ENCODE measurements around the gene CCDC85C.
A peak's percentile ranks its signal among the peaks of the same experiment; 100 is the strongest.

Gene CCDC85C

DNA sequence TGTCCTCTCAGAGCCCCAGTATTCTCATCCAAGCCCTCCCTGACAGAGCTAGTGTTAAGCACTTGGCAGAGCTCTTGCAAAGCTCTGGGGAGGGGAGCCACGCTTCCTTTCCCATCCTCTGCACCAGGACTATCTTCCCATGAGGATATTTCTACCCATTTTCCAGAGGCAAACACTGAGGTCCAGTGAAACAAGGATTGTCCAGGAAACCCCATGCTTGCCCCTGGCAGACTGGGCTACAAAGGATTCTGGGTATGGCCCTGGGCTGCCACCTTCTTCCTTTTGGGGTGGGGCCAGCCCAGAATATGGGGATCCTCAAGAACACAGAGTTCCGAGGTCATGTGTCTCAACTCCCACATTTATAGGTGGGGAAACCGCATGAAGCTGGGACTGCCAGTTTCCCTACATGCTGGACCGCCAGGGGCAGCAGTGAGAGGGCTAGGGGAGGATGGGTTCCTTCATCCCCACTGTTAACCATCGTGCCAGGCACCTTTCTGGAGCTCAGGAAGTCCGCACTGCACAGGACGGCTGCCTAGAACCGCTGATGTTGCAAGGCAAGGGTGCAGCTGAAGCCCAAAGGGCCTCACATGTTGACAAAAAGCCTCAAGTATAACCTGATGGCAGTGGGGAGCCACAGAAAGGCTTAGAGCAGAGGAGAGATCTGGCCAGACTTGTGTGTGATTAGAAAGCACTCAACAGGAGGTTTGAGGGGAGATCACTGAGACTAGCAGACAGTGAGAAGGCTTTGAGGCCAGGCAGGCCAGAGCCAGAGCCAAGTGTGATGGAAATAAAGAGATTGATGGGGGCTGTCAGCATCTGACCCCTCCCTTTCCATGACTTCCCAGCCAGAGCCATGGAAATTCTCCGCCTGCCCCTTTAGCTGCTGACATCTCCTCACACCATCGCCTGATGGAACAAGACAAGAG, 5.5 kb upstream of the CCDC85C start:
- POLR2A ChIA-PET = interaction anchor here (1.1 kb wide), 1 partner anchor 17 kb away, joined by 3 read pairs; no protein-coding TSS in a partner anchor
- CTCF ChIA-PET = interaction anchor here (1.2 kb wide), 1 partner anchor 34 kb away, joined by 4 read pairs; no protein-coding TSS in a partner anchor
- DNase-seq (ENCODE audit: extremely low spot score) = no peak
- TF ChIP-seq BHLHE40 (IDR thresholded peaks at IDR 0.05; ENCODE audit: borderline replicate concordance) = no peak
- TF ChIP-seq, protein P1, sequence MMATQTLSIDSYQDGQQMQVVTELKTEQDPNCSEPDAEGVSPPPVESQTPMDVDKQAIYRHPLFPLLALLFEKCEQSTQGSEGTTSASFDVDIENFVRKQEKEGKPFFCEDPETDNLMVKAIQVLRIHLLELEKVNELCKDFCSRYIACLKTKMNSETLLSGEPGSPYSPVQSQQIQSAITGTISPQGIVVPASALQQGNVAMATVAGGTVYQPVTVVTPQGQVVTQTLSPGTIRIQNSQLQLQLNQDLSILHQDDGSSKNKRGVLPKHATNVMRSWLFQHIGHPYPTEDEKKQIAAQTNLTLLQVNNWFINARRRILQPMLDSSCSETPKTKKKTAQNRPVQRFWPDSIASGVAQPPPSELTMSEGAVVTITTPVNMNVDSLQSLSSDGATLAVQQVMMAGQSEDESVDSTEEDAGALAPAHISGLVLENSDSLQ (IDR thresholded peaks at IDR 0.05) = peak; percentile 34; the same call in 1 of the 2 replicates
- TF ChIP-seq CTBP1 (IDR thresholded peaks at IDR 0.05; ENCODE audit: borderline replicate concordance) = no peak
- TF ChIP-seq FOXK2 (IDR thresholded peaks at IDR 0.05) = no peak
- no peak for TF ChIP-seq LEF1 (IDR thresholded peaks at IDR 0.05; ENCODE audit: borderline replicate concordance)
- TF ChIP-seq ELF4 (IDR thresholded peaks at IDR 0.05) = no peak

DNA sequence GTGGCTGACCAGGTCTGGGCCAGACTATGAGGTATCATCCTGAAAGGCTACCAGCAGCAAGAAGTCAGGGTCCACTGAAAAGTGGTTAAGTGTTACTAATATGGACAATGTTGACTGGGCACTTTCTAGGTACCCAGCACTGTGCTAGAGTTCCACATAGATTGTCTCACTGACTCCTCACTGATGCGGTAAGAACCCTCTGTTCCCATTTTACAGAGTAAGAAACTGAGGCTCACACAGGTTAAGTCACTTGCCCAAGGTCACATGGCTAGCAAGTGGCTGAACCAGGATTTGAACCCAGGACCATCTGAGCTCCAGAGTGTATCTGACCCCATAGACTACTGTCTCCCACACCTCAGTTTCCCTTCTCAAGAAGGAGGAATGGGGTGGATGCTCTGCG, 4.6 kb upstream of the CCDC85C start:
- TF ChIP-seq FOXK2 (IDR thresholded peaks at IDR 0.05) (no peak), CTBP1 (IDR thresholded peaks at IDR 0.05; ENCODE audit: borderline replicate concordance) (no peak), L3MBTL2 (conservative IDR thresholded peaks at IDR 0.05) (no peak), FOXM1 (IDR thresholded peaks at IDR 0.05; ENCODE audit: borderline replicate concordance) (no peak), ARNT (IDR thresholded peaks at IDR 0.05) (no peak), ZNF384 (IDR thresholded peaks at IDR 0.05) (no peak), TARDBP (IDR thresholded peaks at IDR 0.05) (no peak), FOXA1 (IDR thresholded peaks at IDR 0.05) (no peak), ELF4 (IDR thresholded peaks at IDR 0.05) (no peak), BHLHE40 (IDR thresholded peaks at IDR 0.05; ENCODE audit: borderline replicate concordance) (no peak)
- ChIA-PET POLR2A (no interaction called here), CTCF (no interaction called here)
- no peak for DNase-seq (ENCODE audit: extremely low spot score)

DNA sequence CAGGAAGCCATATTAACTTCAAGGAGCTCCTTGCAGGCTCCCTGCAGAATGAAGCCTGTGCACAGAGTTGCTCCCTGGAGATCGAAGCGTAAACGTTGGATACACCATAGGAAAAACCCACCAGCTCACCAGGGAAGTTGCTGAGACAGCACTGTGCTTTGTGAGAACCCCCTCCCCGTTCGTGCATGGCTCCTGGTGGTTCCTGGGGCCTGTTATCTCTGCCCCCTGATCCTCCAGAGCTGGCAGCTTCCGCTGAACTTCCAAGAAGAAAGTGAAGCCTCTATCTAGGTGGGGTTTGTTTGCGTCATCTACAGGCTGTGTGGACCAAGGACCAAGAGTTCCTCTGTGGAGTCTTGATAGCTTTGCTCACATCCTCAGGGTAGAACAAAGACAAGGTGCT, 2.4 kb upstream of the CCDC85C start:
- POLR2A ChIA-PET = interaction anchor here (0.9 to 1.5 kb wide), 2 partner anchors 11 to 82 kb away, joined by 4 to 6 read pairs; no protein-coding TSS in a partner anchor
- TF ChIP-seq LEF1 (IDR thresholded peaks at IDR 0.05; ENCODE audit: borderline replicate concordance) = no peak
- TF ChIP-seq SUZ12 (IDR thresholded peaks at IDR 0.05) = no peak
- TF ChIP-seq BHLHE40 (IDR thresholded peaks at IDR 0.05; ENCODE audit: borderline replicate concordance) = no peak
- no peak for TF ChIP-seq ELF4 (IDR thresholded peaks at IDR 0.05)
- TF ChIP-seq FOXK2 (IDR thresholded peaks at IDR 0.05) = no peak
- no peak for TF ChIP-seq ZNF384 (IDR thresholded peaks at IDR 0.05)
- no peak for TF ChIP-seq SP1 (IDR thresholded peaks at IDR 0.05)
- no peak for TF ChIP-seq TARDBP (IDR thresholded peaks at IDR 0.05)
- TF ChIP-seq CTBP1 (IDR thresholded peaks at IDR 0.05; ENCODE audit: borderline replicate concordance) = no peak
- no peak for TF ChIP-seq L3MBTL2 (conservative IDR thresholded peaks at IDR 0.05)
- TF ChIP-seq, protein P1 (IDR thresholded peaks at IDR 0.05) = no peak
- TF ChIP-seq FOXM1 (IDR thresholded peaks at IDR 0.05; ENCODE audit: borderline replicate concordance) = no peak
- no peak for DNase-seq (ENCODE audit: extremely low spot score)
- CTCF ChIA-PET = interaction anchor here (0.6 to 0.8 kb wide), 2 partner anchors 32 to 341 kb away, joined by 3 to 4 read pairs; no protein-coding TSS in a partner anchor

DNA sequence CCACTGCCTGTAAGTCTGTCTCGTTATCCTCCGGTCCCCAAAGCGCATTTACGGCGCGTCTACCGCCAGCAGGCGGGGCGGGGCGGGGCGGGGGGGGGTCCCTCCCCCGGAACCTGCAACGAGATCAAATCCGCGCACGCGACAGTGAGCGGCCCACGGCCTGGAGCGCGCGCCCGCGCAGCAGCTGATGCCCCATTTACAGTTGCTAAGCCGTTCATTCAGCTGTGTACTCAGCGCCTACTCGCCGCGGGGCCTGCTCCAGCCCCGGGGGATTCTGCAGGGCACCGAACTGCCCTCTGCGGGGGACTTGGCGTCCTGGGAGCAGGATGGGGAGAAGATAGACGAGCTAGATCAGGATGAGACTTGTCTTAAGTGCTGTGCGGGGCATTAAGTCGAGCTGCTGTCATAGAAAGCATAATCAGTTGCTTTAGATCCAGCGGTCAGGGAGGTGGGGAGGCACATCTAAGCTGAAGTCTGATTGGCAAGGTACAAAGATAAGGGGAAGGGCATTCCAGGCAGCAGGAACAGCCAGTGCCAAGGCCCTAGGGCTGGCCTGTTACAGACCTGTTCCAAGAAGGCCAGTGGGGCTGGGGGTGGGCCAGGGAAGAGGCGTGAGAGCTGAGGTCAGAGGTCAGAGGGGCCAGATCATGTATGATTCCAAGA, 1.4 kb upstream of the CCDC85C start:
- peak; percentile 57 for DNase-seq (ENCODE audit: extremely low spot score)
- TF ChIP-seq SP1 (IDR thresholded peaks at IDR 0.05) (no peak), TARDBP (IDR thresholded peaks at IDR 0.05) (no peak), BHLHE40 (IDR thresholded peaks at IDR 0.05; ENCODE audit: borderline replicate concordance) (no peak), L3MBTL2 (conservative IDR thresholded peaks at IDR 0.05) (no peak), ELF4 (IDR thresholded peaks at IDR 0.05) (no peak), ZNF384 (IDR thresholded peaks at IDR 0.05) (no peak), FOXA1 (IDR thresholded peaks at IDR 0.05) (no peak), LEF1 (IDR thresholded peaks at IDR 0.05; ENCODE audit: borderline replicate concordance) (no peak), ARNT (IDR thresholded peaks at IDR 0.05) (no peak), FOXK2 (IDR thresholded peaks at IDR 0.05) (no peak), HDGF (IDR thresholded peaks at IDR 0.05; ENCODE audit: borderline replicate concordance) (no peak), CTBP1 (IDR thresholded peaks at IDR 0.05; ENCODE audit: borderline replicate concordance) (no peak), FOXM1 (IDR thresholded peaks at IDR 0.05; ENCODE audit: borderline replicate concordance) (no peak), SUZ12 (IDR thresholded peaks at IDR 0.05) (no peak), NFRKB (IDR thresholded peaks at IDR 0.05) (no peak)
- TF ChIP-seq, protein P1 (IDR thresholded peaks at IDR 0.05) = no peak; the same call in 1 of the 2 replicates
- POLR2A ChIA-PET = interaction anchor here (0.9 to 2.8 kb wide), 6 partner anchors 9 to 81 kb away, joined by 3 to 9 read pairs (median 5); no protein-coding TSS in a partner anchor
- CTCF ChIA-PET = interaction anchor here (0.7 kb wide), 2 partner anchors 12 to 17 kb away, joined by 3 read pairs; no protein-coding TSS in a partner anchor

DNA sequence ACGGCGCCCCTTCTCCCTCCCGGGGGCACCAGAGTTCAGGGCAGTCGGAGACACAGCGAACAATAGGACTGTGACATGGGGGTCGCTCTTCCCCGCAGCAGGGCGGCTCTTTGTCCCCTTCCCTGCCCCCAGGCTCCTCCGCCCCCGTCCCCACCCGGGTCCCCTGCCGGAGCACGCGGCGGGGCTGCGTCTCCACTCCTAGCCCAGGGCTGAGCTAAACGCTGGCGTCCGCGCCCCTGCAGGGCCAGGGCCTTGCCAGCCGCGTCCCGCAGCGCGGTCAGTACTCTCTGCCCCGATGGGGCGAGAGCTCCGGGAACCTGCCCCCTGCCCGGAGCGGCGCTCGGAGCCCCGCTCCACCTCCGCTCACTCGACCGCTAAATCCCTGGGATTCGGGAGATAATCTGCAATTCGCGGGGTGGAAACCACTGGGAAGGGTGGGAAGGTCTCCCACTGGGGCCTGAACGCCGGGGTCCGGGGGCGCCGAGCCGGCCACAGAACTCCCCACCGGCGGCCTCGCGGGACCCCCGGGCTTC, 825 bp upstream of the CCDC85C start:
- POLR2A ChIA-PET = interaction anchor here (0.9 to 2.8 kb wide), 5 partner anchors 9 to 34 kb away, joined by 3 to 9 read pairs (median 6); no protein-coding TSS in a partner anchor
- DNase-seq (ENCODE audit: extremely low spot score) = peak; percentile 45
- CTCF ChIA-PET = interaction anchor here (0.7 kb wide), 2 partner anchors 12 to 17 kb away, joined by 3 read pairs; no protein-coding TSS in a partner anchor
- TF ChIP-seq TARDBP (IDR thresholded peaks at IDR 0.05) = no peak
- TF ChIP-seq SP1 (IDR thresholded peaks at IDR 0.05) = no peak
- TF ChIP-seq L3MBTL2 (conservative IDR thresholded peaks at IDR 0.05) = peak; percentile 37; the same call in 1 of the 2 replicates
- no peak for TF ChIP-seq BHLHE40 (IDR thresholded peaks at IDR 0.05; ENCODE audit: borderline replicate concordance)
- no peak for TF ChIP-seq ELF4 (IDR thresholded peaks at IDR 0.05)

All from HEK293T (cell line).